ENCODE data around the gene TMIE.

TMIE gene

GRCh38 chr3:46669191-46669999 lies 31.8 kb upstream of the TMIE start:
- TF ChIP-seq CTCF (conservative IDR thresholded peaks at IDR 0.05; ENCODE audit: low read depth, low read length): no peak
- no peak for DNase-seq (ENCODE audit: low read depth)
- H3K4me3 ChIP-seq (ENCODE audit: low read length): no peak overlapping the region

- DNase-seq (ENCODE audit: low read depth): no peak
- no peak for TF ChIP-seq CTCF (conservative IDR thresholded peaks at IDR 0.05; ENCODE audit: low read depth, low read length)
- no peak overlapping the region for H3K4me3 ChIP-seq (ENCODE audit: low read length)
Observed at GRCh38 chr3:46670000-46670890, 30.9 kb upstream of the TMIE start.

DNA sequence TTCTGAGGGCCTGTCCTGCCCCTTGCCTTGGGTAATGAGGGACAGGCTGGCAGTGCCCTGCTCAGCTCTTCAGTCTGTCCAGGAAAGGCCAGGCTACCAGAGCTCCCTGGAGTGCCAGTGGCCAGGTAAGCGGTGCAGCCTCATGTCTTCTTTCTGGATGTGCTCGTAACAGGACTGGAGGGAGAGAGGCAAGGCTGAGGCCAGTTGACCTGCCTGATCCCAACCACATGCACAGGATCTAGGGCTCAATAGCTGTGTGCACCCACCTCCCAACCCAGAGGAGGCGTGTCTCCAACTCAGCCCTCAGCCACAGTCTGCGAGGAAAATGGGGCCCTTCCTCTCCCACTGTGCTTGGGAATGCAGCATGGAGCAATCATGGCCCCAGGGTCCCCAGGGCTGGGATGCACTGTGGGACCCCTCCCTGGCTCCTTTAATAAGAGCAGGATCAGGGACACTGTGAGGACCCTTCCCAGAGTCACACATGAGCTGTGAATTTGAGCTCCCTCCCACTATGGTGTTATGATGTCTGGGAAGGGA lies 30.2 kb upstream of the TMIE start:
- H3K4me3 ChIP-seq (ENCODE audit: low read length): no peak overlapping the region
- TF ChIP-seq CTCF (conservative IDR thresholded peaks at IDR 0.05; ENCODE audit: low read depth, low read length): no peak
- no peak for DNase-seq (ENCODE audit: low read depth)

- no peak for TF ChIP-seq CTCF (conservative IDR thresholded peaks at IDR 0.05; ENCODE audit: low read depth, low read length)
- DNase-seq (ENCODE audit: low read depth): no peak
- no peak overlapping the region for H3K4me3 ChIP-seq (ENCODE audit: low read length)
Observed at GRCh38 chr3:46671541-46672348, 29.4 kb upstream of the TMIE start.

DNA sequence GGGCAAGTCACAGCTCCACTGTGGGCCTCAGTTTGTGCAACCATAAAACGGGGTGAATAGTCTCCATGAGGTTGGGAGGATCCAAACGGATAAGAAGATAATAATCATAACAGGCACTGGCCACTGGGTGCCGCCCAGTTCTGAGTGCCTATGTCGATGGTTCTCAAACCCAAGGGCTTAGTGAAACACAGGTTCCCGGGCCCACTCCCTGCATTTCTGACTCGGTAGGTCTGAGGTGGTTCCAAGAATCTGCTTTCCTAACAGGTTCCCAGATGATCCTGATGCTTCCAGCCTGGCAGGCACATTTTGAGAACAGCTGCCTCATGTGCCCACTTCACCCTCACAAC lies 28.9 kb upstream of the TMIE start:
- H3K4me3 ChIP-seq (ENCODE audit: low read length): no peak overlapping the region
- DNase-seq (ENCODE audit: low read depth): no peak
- TF ChIP-seq CTCF (conservative IDR thresholded peaks at IDR 0.05; ENCODE audit: low read depth, low read length): no peak

DNA sequence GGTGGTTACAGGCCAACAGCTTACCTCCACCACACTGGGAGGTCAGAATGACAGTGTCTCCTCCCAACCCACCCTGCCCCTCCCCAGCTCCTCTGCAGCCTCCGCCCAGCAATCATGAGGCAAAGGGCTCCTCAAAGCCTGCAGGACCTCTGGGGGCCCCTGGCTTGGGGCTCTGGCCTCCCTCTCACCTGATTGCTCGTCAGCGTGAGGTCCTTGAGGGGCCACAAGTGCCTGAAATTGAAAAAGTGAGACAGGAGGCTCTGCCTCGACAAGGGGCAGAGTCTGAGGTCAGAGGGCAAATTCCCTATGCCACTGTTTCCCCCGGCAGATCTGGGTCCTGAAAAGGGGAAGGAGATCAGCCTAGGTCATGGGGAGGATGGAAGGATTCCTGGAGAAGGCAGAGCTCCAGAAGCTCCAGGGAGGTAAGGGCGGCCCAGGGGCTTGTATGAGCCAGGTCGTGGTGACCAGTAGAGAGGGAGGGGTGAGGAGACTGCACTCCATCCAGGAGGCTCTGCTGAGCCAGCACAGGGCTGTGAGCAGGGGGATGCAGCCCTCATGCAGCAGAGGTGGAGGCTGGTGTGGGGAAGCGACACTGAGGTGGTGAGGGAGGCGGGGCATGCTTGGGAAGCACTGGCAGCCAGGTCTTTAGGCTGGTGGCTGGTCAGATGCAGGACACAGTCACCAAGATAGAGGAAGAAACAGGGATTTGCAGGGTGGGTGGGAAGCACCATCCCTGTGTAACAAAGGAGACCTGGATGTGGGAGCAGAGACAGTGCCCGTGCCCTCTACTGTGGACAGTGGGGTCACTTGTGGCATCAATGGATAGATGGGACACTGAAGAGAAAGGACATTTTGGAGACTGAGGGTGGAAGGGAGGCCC lies 27.8 kb upstream of the TMIE start:
- no peak for TF ChIP-seq CTCF (conservative IDR thresholded peaks at IDR 0.05; ENCODE audit: low read depth, low read length)
- no peak for DNase-seq (ENCODE audit: low read depth)

More for the DNA sequence above, 27.8 kb upstream of the TMIE start:
- no peak overlapping the region for H3K4me3 ChIP-seq (ENCODE audit: low read length)

Data from retinal pigment epithelial cell (primary cell).